NCI-H2081 (cell line): Measurements from ENCODE around the gene MYO1E.
"Not testable (repeated sequence)": the region's sequence is repeated elsewhere in the genome, so short reads cannot be mapped to it uniquely, and the experiment has no call there.

Source experiments
- DNase-seq, 2 experiments: peaks; one replicate each; lab custom pipeline; 2025; lab: John Stamatoyannopoulos, UW

The MYO1E gene

DNA sequence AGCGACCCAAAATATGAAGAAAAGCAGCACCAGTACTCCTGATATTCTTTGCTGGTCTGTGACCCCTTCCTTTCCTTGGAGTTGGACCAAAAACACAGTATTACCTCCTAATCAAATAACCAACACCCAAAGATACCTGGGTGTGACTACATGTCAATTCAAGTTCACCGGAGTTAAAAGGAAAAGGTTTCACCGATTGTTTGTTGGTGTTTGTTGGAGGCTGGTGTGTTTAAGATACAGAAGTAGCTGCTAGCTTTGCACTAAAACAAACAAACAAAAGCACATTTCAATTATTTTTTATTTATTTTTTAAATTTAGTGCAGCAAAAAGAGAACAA lies 81.5 kb downstream of the MYO1E start:
- DNase-seq: no peak

DNA sequence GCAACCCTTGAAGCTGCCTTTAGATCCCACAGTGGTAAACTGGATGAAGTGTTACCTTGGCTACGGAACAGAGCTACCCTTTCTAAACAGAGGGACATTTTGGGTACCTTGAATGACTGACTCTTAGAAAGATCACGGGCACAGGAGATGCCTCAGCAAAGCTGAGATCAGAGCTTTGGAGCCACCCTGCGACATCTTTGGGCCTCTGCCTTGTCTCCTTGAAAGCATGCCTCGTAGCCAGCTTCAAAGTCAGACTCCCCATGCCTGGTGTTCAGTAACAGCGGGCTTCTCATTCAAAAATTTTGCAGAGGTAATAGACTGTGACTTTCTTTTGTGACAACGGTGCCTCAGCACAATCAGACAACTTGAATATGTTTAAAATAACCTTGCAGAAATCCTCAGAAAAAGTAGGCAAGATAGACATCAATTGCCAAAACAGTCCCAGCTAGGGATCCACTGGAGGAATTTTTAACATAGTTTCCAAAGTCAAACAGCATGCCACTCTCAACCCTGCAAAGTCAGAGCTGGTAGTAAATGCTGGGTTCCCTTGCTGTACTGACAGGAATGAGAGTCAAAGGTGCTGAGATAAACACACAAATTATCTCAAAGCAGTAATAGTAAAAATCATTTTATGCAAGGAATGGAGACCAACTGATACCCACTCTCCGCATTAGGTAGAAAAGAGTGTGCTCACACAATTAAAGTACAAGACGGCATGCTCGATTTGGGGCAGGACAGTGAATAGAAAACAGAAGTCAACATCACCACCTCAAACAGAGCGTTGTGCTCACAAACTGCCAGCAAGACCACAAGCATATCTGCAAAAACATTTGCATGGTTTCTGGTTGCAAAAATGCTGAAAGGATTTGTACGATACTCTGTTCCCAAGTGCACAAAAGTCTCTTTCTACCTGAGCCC lies 82.1 kb downstream of the MYO1E start:
- DNase-seq: no peak

DNA sequence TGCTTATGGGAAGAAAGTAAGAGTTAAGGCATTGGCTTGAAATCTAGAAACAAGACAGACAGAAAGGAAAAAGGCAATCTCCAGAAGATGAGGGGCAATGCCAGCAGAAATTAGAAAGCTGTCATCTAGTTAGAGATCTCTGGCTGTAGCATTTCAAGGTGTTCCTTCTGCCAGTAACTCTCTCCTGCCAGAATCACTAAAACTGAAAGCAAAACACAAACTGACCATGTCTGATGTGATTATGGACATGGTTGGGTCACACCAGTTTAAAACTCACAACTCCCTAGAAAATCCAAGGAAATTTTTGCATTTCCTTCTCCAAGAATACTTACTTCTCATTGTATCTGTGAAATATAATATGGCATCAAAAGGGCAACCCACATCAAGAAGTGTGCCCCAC lies 83.1 kb downstream of the MYO1E start:
- DNase-seq: no peak

DNA sequence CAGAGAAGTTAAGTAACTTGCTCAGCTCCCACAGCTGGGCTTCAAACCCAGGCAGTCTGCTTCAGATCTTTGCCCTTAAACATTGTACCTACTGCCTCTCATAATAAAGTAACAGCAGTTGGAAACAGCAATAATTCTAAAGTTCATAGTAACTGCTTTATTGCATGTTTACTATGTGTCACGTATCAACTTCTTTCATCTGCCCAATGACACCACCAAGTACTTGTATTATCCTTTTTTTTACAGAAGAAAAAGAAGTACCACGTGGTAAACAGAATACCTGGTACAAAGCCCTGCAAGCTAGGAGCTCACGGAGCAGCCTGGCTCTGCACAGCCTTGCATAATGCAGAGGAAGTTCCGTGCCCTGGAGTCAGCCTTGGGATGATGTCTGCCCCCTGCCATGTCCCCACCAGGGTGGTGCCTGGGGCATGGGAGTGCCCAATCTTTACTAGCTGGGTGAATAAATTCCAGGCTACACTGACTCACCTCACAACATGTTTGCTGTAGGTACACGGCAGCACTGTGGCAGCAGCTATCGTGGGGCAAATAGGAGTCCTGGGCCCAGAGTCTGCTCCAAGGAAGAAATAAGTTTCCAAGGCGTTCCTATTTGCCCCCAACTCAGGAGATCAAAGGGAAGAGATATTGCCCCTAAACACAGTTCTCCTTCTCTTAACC lies 88.8 kb downstream of the MYO1E start:
- peak; percentile 9 to 30 for DNase-seq

DNA sequence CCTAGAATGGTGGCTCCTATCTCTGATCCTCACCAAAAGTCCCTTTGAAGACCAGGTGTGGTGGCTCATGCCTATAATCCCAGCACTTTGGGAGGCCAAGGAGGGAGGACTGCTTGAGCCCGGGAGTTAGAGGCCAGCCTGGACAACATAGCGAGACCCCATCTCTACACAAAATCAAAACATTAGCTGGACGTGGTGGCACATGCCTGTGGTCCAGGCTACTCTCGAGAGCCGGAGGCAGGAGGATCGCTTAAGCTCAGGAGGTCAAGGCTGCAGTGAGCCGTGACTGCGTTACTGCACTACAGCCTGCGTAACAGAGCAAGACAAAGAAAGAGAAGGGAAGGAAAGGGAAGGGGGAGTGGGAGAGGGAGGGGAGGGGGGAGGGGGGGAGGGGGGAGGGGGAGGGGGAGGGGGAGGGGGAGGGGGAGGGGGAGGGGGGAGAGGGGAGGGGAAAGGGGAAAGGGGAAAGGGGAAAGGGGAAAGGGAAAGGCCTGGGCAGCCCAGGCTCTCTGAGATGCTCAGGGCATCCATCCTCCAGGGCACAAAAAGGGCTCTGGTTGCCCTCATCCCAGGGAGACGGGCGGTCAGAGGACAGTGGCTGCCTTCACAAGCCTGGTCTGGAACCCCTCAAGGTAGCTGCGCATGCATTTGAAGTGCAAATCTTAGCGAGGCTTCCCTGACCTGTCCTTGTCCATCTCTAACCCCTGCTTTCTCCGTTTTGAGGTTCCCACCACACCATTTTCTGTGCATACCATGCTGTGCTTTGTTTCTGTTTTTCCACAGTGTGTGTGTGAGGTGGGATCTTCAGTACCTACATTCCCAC lies 89.9 kb downstream of the MYO1E start:
- no peak for DNase-seq

DNA sequence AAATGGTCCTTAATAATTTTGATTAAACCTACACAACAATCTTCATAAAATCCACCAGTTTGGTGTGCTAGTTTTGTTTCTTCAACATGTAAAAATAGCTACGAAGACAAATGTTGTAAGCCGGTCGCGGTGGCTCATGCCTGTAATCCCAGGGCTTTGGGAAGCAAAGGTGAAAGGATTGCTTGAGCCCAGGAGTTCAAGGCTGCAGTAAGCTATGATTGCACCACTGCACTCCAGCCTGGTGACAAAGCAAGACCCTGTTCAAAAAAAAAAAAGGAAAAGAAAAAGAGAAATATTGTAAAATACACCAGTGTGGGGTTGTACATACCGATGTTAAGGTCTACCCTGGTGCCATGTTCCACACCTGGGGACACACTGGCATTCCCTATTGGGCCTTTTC lies 91.0 kb downstream of the MYO1E start:
- DNase-seq: no peak

DNA sequence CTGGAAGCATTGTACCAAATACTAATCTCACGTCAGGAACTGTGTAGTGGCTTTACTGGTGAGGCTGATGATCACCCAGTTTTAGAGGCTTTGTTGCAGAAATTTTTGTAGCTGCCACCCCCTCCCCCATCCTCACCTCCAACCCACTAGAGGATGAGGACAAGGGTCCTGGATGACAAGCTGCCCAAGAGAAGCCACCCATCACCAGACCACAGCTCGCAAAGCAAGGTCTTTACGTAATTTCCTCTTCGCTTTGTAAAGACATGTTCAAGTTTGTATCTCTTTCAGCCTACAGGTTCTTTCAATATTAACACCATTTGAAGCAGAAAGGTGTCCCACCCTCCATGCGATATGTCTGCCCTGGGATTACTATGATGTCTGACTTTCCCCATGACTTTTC lies 91.8 kb downstream of the MYO1E start:
- DNase-seq: no peak

DNA sequence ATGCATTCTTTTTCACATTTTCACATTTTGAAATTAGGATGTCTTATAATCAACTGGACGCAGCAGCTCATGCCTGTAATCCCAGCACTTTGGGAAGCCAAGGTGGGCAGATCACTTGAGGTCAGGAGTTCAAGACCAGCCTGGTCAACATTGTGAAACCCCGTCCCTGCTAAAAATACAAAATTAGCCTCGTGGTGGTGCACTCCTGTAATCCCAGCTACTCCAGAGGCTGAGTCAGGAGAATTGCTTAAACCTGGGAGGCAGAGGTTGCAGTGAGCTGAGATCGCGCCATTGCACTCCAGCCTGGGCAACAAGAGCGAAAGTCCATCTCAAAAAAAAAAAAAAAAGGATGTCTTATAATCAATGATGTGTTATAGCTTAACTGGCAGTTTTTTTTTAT lies 92.4 kb downstream of the MYO1E start:
- DNase-seq: not testable (repeated sequence)

DNA sequence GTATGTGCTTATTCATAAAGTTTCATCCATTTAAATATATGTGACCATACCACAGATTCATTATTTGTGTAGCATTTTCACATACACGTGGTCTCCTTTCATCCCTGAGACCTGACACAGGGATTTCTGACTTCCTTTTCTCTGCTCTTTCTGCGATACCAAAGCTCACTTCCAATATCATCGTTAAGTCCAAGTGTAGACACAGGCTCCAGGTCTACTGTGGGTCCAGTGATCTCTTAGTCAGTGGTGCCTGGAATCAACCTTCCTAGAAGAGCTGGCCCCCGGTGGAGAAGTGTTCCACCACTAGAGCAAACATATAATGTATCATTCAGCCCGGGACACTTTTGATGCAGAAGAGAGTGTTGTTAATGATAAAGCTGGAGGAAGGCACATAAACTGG lies 93.6 kb downstream of the MYO1E start:
- no peak for DNase-seq

DNA sequence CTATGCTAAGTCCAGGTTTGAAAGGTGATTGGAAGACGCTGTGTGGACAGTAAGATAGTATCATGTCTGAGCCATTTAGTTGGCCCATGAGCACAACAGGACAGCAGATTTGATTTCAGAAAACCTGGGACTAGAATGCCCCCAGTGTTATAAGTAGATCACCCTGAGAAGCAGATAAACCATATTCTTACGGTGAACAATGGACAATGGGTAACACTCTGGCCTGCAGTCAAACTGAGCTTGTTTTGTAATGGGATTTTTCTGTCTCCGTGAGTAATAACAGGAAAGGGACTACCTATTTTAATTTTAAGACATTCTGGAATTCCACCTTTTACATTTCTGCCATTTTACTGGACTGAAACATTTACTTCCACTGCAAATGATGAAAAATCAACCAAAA lies 94.6 kb downstream of the MYO1E start:
- DNase-seq: no peak

DNA sequence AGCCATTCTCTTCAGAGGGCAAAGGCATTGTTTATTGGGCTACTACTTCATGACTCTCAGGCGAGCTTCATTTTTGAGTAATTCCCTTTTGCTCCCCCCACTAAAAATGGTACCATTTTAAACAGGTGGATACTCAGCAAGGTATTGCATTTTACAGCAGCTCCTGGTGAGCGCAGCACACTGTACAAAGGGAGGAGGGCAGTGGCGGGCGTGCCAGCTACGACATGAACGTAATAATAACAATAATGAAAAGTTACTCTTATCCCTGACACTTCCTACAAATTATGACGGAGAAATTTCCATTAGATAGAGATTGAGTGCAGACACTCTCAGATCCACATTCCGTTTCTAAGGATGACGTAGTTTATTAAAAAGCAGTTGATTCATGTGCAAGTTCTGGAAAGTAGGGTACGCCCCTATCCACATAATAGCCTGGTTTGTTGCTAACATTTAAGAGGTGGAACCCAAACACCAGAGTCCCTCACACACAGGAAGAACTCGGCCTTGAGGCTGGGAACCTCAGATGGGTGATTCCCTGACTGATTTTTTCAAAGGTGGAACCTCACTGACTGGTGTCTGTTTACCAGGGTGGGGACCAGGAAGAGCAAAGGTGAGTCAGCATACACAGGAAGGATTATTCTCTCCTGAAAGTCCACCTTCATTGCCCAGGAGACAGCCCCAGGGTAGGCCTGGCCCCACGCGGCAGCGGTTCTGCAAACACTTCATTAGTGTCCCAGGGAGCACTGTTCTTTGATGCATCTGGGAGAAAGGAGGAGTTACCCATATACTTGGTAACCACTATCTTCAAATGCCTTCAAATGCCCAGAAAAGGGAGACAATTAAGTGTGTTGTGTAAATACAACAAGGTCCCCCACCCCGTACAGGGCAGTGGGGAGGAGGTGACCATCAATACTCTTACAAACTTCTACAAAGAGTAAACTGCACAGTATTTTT lies 96.2 kb downstream of the MYO1E start:
- no peak for DNase-seq

DNA sequence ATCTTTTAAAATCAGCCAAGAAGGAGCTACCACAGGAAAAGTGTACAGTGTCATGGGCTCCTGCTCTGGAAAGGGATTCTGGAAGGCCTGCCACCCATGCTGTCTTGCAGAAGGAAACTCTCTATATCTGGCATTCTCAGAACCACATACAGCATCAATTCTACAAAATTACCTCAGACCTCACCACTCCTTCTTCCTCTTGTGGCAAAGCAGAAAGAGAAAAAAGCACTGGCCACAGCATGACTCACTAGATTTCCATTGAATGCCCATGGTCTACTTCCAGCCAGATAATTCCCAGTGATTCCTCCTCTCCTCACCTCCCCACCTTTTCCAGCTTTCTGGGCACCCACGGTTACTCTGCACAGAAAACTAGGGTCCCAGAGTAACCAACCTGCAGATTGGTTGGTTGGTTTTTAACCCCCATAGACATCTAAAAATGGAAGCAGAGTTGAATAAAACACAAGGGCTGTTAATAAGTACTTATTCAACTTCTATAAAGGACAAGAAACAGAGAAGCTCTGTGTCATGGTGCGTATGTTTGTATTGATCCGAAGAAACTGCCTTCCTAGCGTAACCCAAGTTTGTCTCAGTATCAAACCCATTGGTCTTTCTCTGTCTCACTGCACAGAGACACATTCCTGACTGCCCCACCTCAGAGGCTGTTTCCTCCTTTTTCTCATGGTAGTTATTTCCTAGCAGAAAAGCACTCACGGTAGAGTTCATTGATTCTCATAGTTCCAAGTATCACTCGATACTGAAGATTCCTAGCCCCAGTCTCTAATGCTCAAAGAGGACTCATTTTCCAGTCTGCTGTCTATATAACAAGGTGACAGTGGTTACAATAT lies 98.3 kb downstream of the MYO1E start:
- no peak for DNase-seq

DNA sequence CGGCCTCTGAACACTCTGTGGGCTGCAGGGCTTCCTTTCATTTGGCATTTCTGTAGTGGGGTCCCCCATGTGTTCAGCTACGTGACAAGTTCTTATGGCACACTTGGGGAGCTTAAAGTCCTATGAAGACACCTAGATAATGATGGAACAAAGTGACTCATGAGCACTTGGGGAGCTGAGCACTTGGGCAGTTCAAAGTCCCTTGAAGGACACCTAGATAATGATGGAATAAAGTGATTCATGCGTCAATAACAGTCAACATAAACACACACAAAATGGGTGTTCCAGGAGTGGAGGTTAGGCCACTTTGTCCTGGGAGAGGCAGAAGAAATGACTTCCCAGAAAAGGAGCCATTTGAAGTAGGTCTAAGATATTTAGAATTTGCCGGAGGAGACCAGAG lies 99.4 kb downstream of the MYO1E start:
- no peak for DNase-seq

DNA sequence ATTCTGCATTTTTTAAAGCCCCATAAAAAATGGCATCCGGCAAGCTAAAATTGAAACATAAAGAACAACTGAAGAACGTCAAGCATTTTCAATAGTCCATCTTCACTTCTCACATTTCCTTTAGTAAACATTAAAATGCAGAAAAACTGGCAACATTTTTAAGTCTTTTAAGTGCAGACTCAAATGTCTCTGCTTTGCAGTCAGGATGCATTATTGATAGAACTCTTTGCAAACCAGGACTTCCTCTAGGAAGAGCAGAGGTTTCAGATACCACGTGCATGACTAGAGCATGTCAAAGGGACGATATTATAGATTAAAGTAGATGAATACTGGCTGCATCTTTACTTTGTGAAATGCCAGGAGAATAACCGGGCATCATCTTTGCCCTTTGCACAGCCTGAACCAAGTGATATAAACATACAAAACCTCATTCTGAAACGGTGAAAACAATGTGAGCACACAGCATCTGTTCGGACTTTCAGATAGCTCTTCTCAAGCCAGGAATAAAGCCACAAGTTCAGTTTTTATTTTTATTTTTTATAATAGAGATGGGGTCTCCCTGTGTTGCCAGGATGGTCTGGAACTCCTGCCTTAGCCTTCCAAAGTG lies 101.0 kb downstream of the MYO1E start:
- DNase-seq: no peak

DNA sequence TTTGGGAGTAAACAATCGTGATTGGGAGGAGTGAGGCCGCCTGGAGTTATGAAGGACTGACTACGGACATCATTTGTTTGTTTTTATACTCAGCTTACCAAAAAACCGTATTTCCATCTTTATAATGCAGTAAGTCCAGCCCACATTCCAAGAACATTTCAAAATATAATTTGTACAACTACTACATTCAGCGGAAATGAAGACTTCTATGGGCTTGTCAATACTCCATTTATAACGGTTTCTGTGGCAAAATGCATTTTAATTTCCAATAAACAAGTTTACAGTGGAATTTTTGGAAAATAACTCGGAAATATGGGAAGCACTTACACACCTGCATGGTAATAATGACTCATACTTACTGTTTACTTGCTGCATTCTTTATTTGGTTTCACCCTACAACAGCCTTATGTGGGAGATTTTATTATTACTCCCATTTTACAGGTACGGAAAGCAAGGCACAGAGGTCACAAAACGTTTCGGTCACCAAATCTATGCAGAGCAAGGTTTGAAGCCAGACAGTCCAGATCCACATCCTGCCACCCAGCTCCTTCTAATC lies 103.7 kb downstream of the MYO1E start:
- DNase-seq: no peak

DNA sequence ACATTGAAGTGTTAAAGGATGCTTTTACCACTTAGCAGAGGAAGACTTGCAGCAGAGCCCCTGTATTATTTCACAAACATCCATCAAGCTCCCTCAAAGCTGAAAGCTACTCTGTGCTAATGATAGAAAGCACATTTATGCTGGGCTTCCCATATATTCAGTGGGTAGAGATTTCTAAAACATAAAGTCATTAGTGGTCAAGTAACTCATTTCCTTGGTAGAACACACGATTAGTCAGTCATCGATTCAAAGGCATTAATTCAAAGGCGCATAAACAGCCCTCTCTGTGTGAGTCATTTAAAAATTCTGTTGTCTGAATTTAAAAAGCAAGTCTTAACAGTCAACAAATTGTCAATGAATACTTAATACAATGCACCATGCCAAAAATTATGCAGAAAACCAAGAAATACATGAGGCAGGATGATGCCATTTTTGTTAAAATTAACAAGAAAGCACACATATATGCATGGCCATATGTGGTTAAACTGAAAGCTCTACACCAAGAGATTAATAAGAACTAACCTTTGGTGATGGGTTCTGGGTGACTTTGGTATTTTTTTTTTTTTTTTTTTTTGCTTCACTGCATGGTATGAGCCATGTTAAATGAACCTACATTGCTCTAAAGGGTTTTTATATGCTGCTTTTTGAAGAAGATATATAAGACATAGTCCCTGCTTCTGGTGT lies 104.4 kb downstream of the MYO1E start:
- no peak for DNase-seq

DNA sequence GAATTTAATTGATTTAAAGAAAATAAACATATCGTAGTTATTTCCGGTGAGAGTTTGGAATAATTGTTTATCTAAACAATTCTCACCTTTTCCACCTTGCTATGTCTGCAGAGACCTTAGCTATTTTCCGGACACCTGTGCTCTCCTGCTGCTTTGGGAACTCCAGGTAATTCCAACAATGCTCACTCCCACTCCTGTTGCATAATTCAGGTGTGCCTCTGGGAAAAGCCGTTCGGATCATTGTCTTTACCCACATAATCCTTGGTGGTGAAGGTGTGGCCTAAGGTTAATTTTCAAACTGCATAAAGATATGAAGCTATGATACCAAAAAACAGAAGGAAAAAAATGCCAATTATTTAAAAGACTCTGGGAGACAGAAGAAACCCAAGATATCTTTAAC lies 106.6 kb downstream of the MYO1E start:
- DNase-seq: no peak

DNA sequence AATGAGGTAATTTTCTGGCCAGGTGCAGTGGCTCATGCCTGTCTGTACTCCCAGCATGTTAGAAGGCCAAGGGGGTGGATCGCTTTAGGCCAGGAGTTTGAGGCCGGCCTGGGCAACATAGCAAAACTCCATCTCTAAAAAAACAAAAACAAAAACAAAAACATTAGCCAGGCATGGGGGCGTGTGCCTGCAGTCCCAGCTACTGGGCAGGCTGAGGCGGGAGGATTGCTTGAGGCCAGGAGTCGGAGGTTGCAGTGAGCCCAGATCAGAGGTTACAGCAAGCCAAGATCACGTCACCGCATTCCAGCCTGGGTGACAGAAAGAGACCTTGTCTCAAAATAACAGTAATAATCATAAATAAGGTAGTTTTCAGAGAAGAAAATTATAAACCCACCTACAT lies 110.4 kb downstream of the MYO1E start:
- no peak for DNase-seq

DNA sequence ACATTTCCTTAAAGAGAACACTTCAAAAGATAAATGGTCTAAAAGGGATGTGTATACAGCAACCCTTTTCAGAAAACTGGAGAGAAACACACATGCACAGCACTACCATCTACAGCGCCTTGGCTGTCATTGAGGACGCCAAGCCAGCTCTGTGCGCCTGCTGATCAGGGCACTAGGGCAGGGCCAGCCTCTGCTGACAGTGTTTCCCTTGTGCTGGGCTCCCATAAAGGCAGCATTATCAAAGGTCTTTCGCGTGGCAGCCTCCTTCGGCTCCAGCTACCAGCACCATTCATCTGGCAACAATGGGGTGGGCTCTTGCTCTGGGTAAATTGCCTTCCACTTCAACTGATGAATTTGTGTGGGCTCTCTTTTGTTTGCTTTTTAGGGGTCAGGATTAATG lies 112.6 kb downstream of the MYO1E start:
- no peak for DNase-seq
